OCI-LY1 (cell line): ENCODE results near the gene MAGI1.

Source experiments
- H2AFZ ChIP-seq: fragments of 200-600 bp; sonication (generic), shearing (Covaris generic); 2 replicates; pipeline ENCODE4 v1.6.0; 2014; ENCODE audit warnings: antibody characterized with exemption, mild to moderate bottlenecking, low read length
- H3F3A ChIP-seq: fragments of 200-600 bp; sonication (generic), shearing (Covaris generic); 2 replicates; pipeline ENCODE4 v1.6.0; 2014; ENCODE audit warnings: mild to moderate bottlenecking, antibody characterized with exemption, low read length, moderate library complexity; ENCODE audit not compliant: insufficient read depth
- H3K27ac ChIP-seq: fragments of 200-600 bp; sonication (generic); 2 replicates; pipeline ENCODE4 v1.5.1; 2014; ENCODE audit warnings: low read length, mixed run types, mild to moderate bottlenecking, low read depth; ENCODE audit not compliant: poor library complexity, severe bottlenecking
- H3K27me3 ChIP-seq: fragments of 200-600 bp; sonication (generic); 2 replicates; pipeline ENCODE4 v1.6.0; 2014; ENCODE audit warnings: antibody characterized with exemption, mild to moderate bottlenecking, low read length, moderate library complexity; ENCODE audit not compliant: insufficient read depth
- H3K36me3 ChIP-seq: fragments of 200-600 bp; sonication (generic); 2 replicates; pipeline ENCODE4 v1.6.1; 2014; ENCODE audit warnings: mild to moderate bottlenecking, antibody characterized with exemption, low read length, moderate library complexity, mixed read lengths; ENCODE audit not compliant: insufficient read depth
- H3K4me1 ChIP-seq: fragments of 200-600 bp; sonication (generic); 2 replicates; pipeline ENCODE4 v1.5.1; 2014; ENCODE audit warnings: mild to moderate bottlenecking, low read length, moderate library complexity; ENCODE audit not compliant: insufficient read depth, severe bottlenecking
- H3K4me2 ChIP-seq: fragments of 200-600 bp; sonication (generic), shearing (Covaris generic); 2 replicates; pipeline ENCODE4 v1.6.1; 2014; ENCODE audit warnings: low read length
- H3K4me3 ChIP-seq: fragments of 200-600 bp; sonication (generic); 2 replicates; pipeline ENCODE4 v1.5.1; 2014; ENCODE audit warnings: low read length, low read depth, mild to moderate bottlenecking, mixed read lengths; ENCODE audit not compliant: poor library complexity, severe bottlenecking
- H3K79me2 ChIP-seq: fragments of 200-600 bp; shearing (Covaris generic); 2 replicates; pipeline ENCODE4 v1.6.1; 2016; ENCODE audit warnings: mixed run types, low read length, mixed read lengths; ENCODE audit not compliant: insufficient read depth
- H3K9ac ChIP-seq: fragments of 200-600 bp; sonication (generic), shearing (Covaris generic); 2 replicates; pipeline ENCODE4 v1.6.1; 2014; ENCODE audit warnings: mild to moderate bottlenecking, low read length, mixed read lengths
- H3K9me2 ChIP-seq: fragments of 200-600 bp; sonication (generic), shearing (Covaris generic); 2 replicates; pipeline ENCODE4 v1.6.1; 2014; ENCODE audit warnings: low read depth, mild to moderate bottlenecking, low read length, mixed read lengths
- H3K9me3 ChIP-seq: fragments of 200-600 bp; shearing (Covaris generic); 2 replicates; pipeline ENCODE4 v1.6.1; 2014; ENCODE audit warnings: low read length, mixed read lengths
- H4K20me1 ChIP-seq: fragments of 200-600 bp; sonication (generic), shearing (Covaris generic); 2 replicates; pipeline ENCODE4 v1.6.0; 2016; ENCODE audit warnings: mild to moderate bottlenecking, low read length; ENCODE audit not compliant: insufficient read depth
- CTCF ChIP-seq: fragments of 200-600 bp; sonication (generic), shearing (Covaris generic); IDR thresholded peaks from 2 replicates; pipeline ENCODE4 v1.5.1; 2017; ENCODE audit warnings: mild to moderate bottlenecking, antibody characterized with exemption, low read length, moderate library complexity, mixed read lengths
- EZH2 ChIP-seq: fragments of 200-600 bp; sonication (generic), shearing (Covaris generic); IDR thresholded peaks from 2 replicates; pipeline ENCODE4 v1.8.0; 2017; ENCODE audit warnings: borderline replicate concordance, mixed run types, mild to moderate bottlenecking, antibody characterized with exemption, low read length, moderate library complexity, mixed read lengths

Gene MAGI1

GRCh38 chr3:66037986-66038369, 740 bp downstream of the MAGI1 start:
- no peaks in the 10 kb centered on the region for H3K79me2 ChIP-seq
- no peaks in the 10 kb centered on the region for H3K9me2 ChIP-seq
- no peaks in the 10 kb centered on the region for H3K9me3 ChIP-seq
- H3K27me3 ChIP-seq = no peaks in the 10 kb centered on the region
- H2AFZ ChIP-seq = no peak overlapping the region
- no peaks in the 10 kb centered on the region for H3K4me1 ChIP-seq
- H3K9ac ChIP-seq = no peak overlapping the region
- no peaks in the 10 kb centered on the region for H3K36me3 ChIP-seq
- H3F3A ChIP-seq = no peaks in the 10 kb centered on the region
- no peak overlapping the region for H3K4me2 ChIP-seq
- TF ChIP-seq EZH2 (no peak), CTCF (no peak)
- H3K4me3 ChIP-seq = no peak overlapping the region
- no peaks in the 10 kb centered on the region for H4K20me1 ChIP-seq
- no peak overlapping the region for H3K27ac ChIP-seq

- H3K4me1 ChIP-seq = no peaks in the 10 kb centered on the region
- TF ChIP-seq CTCF (no peak), EZH2 (no peak)
- H3K4me2 ChIP-seq = no peak overlapping the region
- H3K79me2 ChIP-seq = no peaks in the 10 kb centered on the region
- H3K9ac ChIP-seq = no peak overlapping the region
- H4K20me1 ChIP-seq = no peaks in the 10 kb centered on the region
- no peak overlapping the region for H3K4me3 ChIP-seq
- H3F3A ChIP-seq = no peaks in the 10 kb centered on the region
- no peak overlapping the region for H3K27ac ChIP-seq
- H2AFZ ChIP-seq = no peak overlapping the region
- H3K9me2 ChIP-seq = no peaks in the 10 kb centered on the region
- no peaks in the 10 kb centered on the region for H3K9me3 ChIP-seq
- no peaks in the 10 kb centered on the region for H3K27me3 ChIP-seq
- no peaks in the 10 kb centered on the region for H3K36me3 ChIP-seq
These were observed 1.3 kb downstream of the MAGI1 start for GRCh38 chr3:66037330-66037985.

GRCh38 chr3:66036586-66037148, 2.1 kb downstream of the MAGI1 start:
- H3K4me3 ChIP-seq = no peak overlapping the region
- H3K9me2 ChIP-seq = no peaks in the 10 kb centered on the region
- H3K4me2 ChIP-seq = no peak overlapping the region
- H3K9ac ChIP-seq = no peak overlapping the region
- H3F3A ChIP-seq = no peaks in the 10 kb centered on the region
- H3K36me3 ChIP-seq = no peaks in the 10 kb centered on the region
- H3K9me3 ChIP-seq = no peaks in the 10 kb centered on the region
- no peaks in the 10 kb centered on the region for H4K20me1 ChIP-seq
- no peaks in the 10 kb centered on the region for H3K79me2 ChIP-seq
- no peaks in the 10 kb centered on the region for H3K27me3 ChIP-seq
- no peak overlapping the region for H2AFZ ChIP-seq
- no peaks in the 10 kb centered on the region for H3K4me1 ChIP-seq
- no peak overlapping the region for H3K27ac ChIP-seq
- no peak for TF ChIP-seq EZH2
- no peak for TF ChIP-seq CTCF
